OCI-LY3 (cell line): ENCODE results near the gene RNU5D-1.

Experiments used
- EZH2phosphoT487 ChIP-seq: fragments of 200-600 bp; shearing (Covaris generic); IDR thresholded peaks from 2 replicates; pipeline ENCODE4 v1.6.1; 2018; ENCODE audit warnings: antibody characterized with exemption, mixed run types, low read depth
- TF ChIP-seq, protein P1 (sequence below): fragments of 200-600, 300-600 bp; sonication (generic); IDR thresholded peaks from 2 replicates; pipeline ENCODE4 v1.5.1; 2014; ENCODE audit warnings: antibody characterized with exemption, low read length, low read depth

DNA sequence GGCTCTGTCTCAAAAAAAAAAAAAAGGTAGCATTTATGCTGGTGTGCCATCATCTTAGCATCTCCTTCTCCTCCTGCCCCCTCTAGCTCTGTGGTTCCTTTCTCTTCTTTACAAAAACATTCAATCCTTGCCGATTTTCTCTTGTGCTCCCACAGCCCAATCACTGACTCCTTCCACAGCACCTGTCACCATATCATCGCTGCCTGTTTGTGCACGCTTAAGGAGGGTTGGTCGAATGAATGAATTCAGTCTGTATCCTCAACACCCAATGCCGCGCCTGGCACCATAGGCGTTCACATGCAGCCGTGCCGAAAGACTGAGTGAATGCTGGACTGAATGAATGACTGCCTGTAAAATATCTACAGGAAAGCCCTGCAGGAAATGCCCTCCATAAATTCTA is 7.9 kb downstream of the RNU5D-1 start:
- TF ChIP-seq, protein P1, sequence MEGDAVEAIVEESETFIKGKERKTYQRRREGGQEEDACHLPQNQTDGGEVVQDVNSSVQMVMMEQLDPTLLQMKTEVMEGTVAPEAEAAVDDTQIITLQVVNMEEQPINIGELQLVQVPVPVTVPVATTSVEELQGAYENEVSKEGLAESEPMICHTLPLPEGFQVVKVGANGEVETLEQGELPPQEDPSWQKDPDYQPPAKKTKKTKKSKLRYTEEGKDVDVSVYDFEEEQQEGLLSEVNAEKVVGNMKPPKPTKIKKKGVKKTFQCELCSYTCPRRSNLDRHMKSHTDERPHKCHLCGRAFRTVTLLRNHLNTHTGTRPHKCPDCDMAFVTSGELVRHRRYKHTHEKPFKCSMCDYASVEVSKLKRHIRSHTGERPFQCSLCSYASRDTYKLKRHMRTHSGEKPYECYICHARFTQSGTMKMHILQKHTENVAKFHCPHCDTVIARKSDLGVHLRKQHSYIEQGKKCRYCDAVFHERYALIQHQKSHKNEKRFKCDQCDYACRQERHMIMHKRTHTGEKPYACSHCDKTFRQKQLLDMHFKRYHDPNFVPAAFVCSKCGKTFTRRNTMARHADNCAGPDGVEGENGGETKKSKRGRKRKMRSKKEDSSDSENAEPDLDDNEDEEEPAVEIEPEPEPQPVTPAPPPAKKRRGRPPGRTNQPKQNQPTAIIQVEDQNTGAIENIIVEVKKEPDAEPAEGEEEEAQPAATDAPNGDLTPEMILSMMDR = no peak
- no peak for TF ChIP-seq EZH2phosphoT487
